Body of pancreas (tissue), 4 donors: ENCODE data around the gene ZNF699.

ENCODE experiments used
- POLR2A ChIP-seq, 3 donors: fragments of 450-650 bp; IDR thresholded peaks; one replicate each; pipeline ENCODE4 v1.6.1; 2016; ENCODE audit warnings: antibody characterized with exemption in 3 of 3, mild to moderate bottlenecking in 2 of 3
- TF ChIP-seq, protein P1 (sequence below), 7 experiments: fragments of 450-650 bp in 4 of 7; fragments of 200-600 bp in 3 of 7; sonication (generic) in 3 of 7; IDR thresholded peaks; one replicate each; pipeline ENCODE4 v1.5.1; 2016 to 2019; ENCODE audit warnings: antibody characterized with exemption in 7 of 7

DNA sequence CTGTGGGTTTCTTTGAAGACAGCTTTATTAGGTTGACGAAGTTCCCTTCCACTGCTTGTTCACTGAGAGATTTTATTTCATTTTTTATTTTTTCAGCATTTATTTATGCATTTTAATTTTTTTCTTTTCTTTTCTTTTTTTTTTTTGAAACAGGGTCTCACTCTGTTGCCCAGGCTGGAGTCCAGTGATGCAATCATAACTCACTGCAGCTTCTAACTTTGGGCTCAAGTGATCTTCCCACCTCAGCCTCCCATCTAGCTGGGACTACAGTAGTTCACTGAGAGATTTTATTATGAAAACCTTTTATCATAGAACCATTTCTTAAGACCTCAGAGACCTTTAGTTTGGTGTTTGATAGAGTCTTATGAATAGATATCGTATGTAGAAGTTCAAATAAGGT lies 42.9 kb upstream of the ZNF699 start:
- TF ChIP-seq, protein P1, sequence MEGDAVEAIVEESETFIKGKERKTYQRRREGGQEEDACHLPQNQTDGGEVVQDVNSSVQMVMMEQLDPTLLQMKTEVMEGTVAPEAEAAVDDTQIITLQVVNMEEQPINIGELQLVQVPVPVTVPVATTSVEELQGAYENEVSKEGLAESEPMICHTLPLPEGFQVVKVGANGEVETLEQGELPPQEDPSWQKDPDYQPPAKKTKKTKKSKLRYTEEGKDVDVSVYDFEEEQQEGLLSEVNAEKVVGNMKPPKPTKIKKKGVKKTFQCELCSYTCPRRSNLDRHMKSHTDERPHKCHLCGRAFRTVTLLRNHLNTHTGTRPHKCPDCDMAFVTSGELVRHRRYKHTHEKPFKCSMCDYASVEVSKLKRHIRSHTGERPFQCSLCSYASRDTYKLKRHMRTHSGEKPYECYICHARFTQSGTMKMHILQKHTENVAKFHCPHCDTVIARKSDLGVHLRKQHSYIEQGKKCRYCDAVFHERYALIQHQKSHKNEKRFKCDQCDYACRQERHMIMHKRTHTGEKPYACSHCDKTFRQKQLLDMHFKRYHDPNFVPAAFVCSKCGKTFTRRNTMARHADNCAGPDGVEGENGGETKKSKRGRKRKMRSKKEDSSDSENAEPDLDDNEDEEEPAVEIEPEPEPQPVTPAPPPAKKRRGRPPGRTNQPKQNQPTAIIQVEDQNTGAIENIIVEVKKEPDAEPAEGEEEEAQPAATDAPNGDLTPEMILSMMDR (IDR thresholded peaks at IDR 0.05): no peak
- TF ChIP-seq POLR2A (IDR thresholded peaks at IDR 0.05): no peak
